Measurements from ENCODE around the gene HSF5. TPM values are rescaled to one million over a fixed set of nuclear protein-coding genes. Genes with fewer than 3 reads are reported as not detected.

HSF5 gene
- total RNA-seq, 2 donors from 2014 or later, result 0.07 TPM; not detected in 1

- no peaks in the 10 kb centered on the region for H3K4me1 ChIP-seq
- peak; percentile 77 for DNase-seq
- no peak overlapping the region for H3K9ac ChIP-seq (ENCODE audit: low read depth in 2 of 2, low read length in 2 of 2)
- no peaks in the 10 kb centered on the region for H3K27me3 ChIP-seq
- no peaks in the 10 kb centered on the region for H3K9me3 ChIP-seq
- no peak overlapping the region for H3K4me3 ChIP-seq
- peak; percentile 71 for TF ChIP-seq CTCF (IDR thresholded peaks at IDR 0.05)
- no peak overlapping the region for H3K27ac ChIP-seq
- H3K36me3 ChIP-seq, result no peaks in the 10 kb centered on the region
- intact Hi-C loops (cut with DNase I), result loop anchor here (1.0 kb wide), 1 partner anchor 130 kb away; no protein-coding TSS in a partner anchor
These were observed 40.9 kb downstream of the HSF5 start for GRCh38 chr17:58447039-58447975.

- H3K27ac ChIP-seq, result no peak overlapping the region
- H3K9ac ChIP-seq (ENCODE audit: low read depth in 2 of 2, low read length in 2 of 2), result no peak overlapping the region
- no peaks in the 10 kb centered on the region for H3K36me3 ChIP-seq
- no peak for TF ChIP-seq CTCF (IDR thresholded peaks at IDR 0.05)
- intact Hi-C loops (cut with DNase I), result no loop called here
- H3K9me3 ChIP-seq, result no peaks in the 10 kb centered on the region
- no peaks in the 10 kb centered on the region for H3K27me3 ChIP-seq
- no peaks in the 10 kb centered on the region for H3K4me1 ChIP-seq
- no peak for DNase-seq
- no peak overlapping the region for H3K4me3 ChIP-seq
These were observed 42.1 kb downstream of the HSF5 start for GRCh38 chr17:58446086-58446485.

GRCh38 chr17:58436805-58437239, 51.4 kb downstream of the HSF5 start:
- Histone ChIP-seq H3K36me3 (no peaks in the 10 kb centered on the region), H3K27me3 (no peaks in the 10 kb centered on the region), H3K9me3 (no peaks in the 10 kb centered on the region), H3K4me3 (no peak overlapping the region), H3K27ac (no peak overlapping the region), H3K9ac (ENCODE audit: low read depth in 2 of 2, low read length in 2 of 2) (no peak overlapping the region), H3K4me1 (no peaks in the 10 kb centered on the region)
- no peak for TF ChIP-seq CTCF (IDR thresholded peaks at IDR 0.05)
- intact Hi-C loops (cut with DNase I), result no loop called here
- DNase-seq, result no peak

GRCh38 chr17:58436245-58436644, 52.0 kb downstream of the HSF5 start:
- H3K36me3 ChIP-seq, result no peaks in the 10 kb centered on the region
- no peak overlapping the region for H3K4me3 ChIP-seq
- no peak overlapping the region for H3K9ac ChIP-seq (ENCODE audit: low read depth in 2 of 2, low read length in 2 of 2)
- DNase-seq, result no peak
- no peaks in the 10 kb centered on the region for H3K27me3 ChIP-seq
- TF ChIP-seq CTCF (IDR thresholded peaks at IDR 0.05), result no peak
- no peaks in the 10 kb centered on the region for H3K4me1 ChIP-seq
- H3K27ac ChIP-seq, result no peak overlapping the region
- intact Hi-C loops (cut with DNase I), result no loop called here
- H3K9me3 ChIP-seq, result no peaks in the 10 kb centered on the region

GRCh38 chr17:58432806-58433573, 55.2 kb downstream of the HSF5 start:
- H3K4me3 ChIP-seq, result no peak overlapping the region
- no peak for TF ChIP-seq CTCF (IDR thresholded peaks at IDR 0.05)
- H3K9me3 ChIP-seq, result no peaks in the 10 kb centered on the region
- intact Hi-C loops (cut with DNase I), result no loop called here
- no peak overlapping the region for H3K9ac ChIP-seq (ENCODE audit: low read depth in 2 of 2, low read length in 2 of 2)
- no peak for DNase-seq
- no peaks in the 10 kb centered on the region for H3K4me1 ChIP-seq
- H3K27me3 ChIP-seq, result no peaks in the 10 kb centered on the region
- no peaks in the 10 kb centered on the region for H3K36me3 ChIP-seq
- H3K27ac ChIP-seq, result no peak overlapping the region
